AG09319 (cell line): ENCODE measurements around the gene MINK1.
"Not testable (repeated sequence)": the region's sequence is repeated elsewhere in the genome, so short reads cannot be mapped to it uniquely, and the experiment has no call there.

Experiments
- DNase-seq: peaks from one replicate; pipeline ENCODE4 v3.0.0-alpha.2; 2010; ENCODE audit warnings: low read depth; ENCODE audit errors: extremely low read depth
- TF ChIP-seq, protein P1 (sequence below): IDR thresholded peaks from 2 replicates; pipeline ENCODE4 v1.5.1; 2011; ENCODE audit warnings: low read depth, mild to moderate bottlenecking, inconsistent platforms, low read length, moderate library complexity

MINK1 gene

DNA sequence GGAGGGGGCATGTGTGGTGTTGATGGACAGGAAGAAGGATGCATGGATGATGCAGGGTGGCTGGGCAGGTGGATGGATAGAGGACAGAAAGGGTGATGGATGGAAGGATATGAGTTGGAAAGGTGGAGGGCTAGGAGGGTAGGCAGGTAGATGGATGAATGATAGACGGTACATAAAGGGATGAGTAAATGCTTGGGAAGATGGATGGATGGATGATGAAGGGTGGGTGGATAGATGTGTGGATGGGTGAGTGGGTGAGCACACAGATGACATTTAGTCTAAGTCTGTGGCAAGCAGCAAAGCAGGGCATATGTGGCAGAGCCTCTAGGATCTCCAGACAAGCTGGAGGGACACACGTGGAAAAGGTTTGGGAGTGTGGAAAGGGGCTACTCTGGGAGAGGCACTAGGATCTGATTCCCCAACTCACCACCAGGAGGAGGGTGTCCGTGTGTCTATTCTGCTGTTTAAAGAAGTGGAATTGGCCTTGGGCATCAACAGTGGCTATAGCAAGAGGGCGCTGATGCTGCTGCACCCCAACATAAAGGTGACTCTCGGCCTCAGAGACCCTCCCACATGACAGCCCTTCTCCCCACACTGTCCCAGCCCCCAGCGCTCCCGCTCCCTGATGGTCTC lies 18.0 kb upstream of the MINK1 start:
- TF ChIP-seq, protein P1, sequence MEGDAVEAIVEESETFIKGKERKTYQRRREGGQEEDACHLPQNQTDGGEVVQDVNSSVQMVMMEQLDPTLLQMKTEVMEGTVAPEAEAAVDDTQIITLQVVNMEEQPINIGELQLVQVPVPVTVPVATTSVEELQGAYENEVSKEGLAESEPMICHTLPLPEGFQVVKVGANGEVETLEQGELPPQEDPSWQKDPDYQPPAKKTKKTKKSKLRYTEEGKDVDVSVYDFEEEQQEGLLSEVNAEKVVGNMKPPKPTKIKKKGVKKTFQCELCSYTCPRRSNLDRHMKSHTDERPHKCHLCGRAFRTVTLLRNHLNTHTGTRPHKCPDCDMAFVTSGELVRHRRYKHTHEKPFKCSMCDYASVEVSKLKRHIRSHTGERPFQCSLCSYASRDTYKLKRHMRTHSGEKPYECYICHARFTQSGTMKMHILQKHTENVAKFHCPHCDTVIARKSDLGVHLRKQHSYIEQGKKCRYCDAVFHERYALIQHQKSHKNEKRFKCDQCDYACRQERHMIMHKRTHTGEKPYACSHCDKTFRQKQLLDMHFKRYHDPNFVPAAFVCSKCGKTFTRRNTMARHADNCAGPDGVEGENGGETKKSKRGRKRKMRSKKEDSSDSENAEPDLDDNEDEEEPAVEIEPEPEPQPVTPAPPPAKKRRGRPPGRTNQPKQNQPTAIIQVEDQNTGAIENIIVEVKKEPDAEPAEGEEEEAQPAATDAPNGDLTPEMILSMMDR = no peak; the same call in 1 of the 2 replicates
- DNase-seq = no peak

DNA sequence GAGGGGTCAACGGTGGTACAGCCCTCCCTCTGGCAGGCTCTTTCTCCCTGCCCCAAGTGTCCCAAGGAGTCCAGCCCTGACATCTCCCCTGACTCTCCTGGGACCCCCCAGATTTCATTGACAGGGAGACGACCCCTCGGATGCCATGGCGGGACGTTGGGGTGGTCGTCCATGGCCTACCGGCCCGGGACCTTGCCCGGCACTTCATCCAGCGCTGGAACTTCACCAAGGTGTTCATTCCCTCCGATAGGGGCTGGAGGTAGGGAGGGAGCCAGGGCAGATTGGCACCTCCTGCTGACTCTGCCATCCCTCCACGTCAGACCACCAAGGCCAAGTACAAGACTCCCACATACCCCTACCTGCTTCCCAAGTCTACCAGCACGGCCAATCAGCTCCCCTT lies 16.3 kb upstream of the MINK1 start:
- DNase-seq = no peak
- TF ChIP-seq, protein P1 = no peak

DNA sequence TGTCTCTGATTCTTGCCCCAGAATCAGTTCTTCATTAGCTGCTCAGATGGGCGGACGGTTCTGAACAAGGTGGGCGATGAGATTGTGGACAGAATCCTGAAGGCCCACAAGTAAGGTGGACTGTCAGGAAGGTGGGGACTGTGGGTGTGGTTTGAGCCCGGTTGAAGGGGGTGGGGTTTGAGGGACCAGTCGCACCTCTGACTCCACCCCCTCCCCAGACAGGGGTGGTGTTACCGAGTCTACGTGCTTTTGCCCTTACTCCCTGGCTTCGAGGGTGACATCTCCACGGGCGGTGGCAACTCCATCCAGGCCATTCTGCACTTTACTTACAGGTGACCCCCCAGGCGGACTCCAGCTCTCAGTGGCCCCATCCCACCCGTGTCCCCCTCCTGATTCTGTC lies 14.9 kb upstream of the MINK1 start:
- TF ChIP-seq, protein P1 = no peak
- no peak for DNase-seq

DNA sequence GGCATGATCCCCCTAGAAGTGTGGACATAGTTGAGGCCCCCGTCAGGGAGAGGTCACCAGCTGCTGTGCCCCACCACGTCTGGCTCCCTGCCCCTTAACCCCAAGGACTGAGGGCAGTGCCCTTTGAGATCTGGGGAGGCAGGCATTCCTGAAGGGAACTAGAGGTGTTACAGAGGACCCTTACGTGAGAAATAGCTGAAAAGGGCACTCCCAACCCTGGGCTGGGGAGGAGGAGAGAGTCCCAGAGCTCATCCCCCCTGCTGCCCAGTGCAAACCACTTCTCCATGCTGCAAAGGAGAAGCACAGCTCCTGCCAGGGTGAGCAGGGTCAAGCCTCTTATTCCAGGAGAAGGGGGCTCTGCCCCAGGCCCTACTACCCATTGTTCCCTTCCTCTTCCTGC lies 10.3 kb upstream of the MINK1 start:
- no peak for DNase-seq
- TF ChIP-seq, protein P1 = no peak

DNA sequence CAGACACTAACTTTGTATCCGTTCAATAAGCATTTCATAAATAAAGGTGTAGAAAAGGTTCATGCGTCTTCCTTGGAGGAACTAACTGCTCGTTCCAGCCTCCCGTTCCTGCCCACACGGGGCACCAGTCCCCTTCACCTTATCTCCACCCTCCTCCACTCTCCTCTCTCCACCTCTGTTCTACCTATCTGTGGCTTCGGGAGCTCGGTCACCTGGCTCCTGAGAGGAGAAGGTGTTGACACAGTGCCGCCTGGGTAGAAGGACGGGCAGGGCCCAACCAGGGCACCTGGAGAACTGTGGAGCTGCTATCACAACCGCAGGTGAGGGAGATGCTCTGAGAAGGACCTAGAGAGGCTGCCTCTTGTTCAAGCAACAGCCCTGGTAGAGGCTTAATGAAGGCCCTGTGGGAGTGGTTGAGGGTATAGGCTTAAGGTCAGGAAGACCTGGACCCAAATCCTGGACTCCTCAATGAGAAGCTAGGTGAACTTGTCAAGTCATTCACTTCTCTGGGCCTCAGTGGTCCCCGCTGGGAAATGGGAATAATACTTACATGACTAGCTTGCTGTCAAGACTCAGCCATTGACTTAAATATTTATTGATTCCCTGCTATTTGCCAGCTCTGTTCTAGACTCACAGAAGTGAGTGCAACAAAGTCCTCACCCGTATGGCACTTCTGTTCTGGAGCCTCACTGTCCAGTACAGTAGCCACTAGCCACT lies 9.6 kb upstream of the MINK1 start:
- no peak for DNase-seq

DNA sequence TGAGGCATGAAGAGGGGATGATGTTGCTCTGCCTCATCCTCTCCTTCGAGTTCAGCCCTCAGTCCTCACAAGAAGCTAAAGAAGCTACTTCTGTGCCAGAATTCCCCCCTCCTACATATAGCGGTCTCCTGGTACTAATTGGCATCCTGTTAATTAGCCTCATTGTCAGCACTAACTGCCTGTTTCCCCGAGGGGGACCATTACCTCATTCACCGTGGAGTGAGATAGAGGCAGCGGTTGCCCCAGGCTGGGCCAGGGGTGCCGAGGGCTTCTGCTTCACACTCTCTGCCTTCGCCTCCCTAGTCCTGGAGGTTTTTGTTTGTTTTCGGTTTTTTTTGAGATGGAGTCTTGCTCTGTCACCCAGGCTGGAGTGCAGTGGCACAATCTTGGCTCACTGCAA lies 5.7 kb upstream of the MINK1 start:
- no peak for DNase-seq
- TF ChIP-seq, protein P1 = no peak

More for the DNA sequence above, 9.6 kb upstream of the MINK1 start:
- TF ChIP-seq, protein P1 = no peak

DNA sequence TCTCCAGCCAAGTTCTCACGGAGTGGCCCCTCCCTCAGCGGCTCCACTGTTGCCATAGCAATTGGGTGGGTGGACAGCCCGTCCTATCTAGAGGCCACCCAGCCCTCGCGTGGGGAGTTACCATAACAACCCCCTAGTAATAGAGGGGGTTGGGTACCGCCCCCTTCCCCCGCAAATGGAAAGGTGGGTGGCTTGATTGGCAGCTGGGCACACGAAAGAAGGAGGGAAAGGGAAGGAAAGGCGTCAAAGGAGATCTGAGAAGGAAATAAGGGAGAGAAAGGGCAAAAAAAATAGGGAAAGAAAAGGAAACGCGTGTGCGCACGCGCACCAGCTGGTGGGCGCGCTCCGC lies 337 bp upstream of the MINK1 start:
- DNase-seq = not testable (repeated sequence)
